CD4-positive, alpha-beta T cell treated with Interleukin-15 for 4 hours (primary cell): Measurements from ENCODE around the gene CGREF1.

Experiments
- DNase-seq: peaks from one replicate; pipeline ENCODE4 v3.0.0-alpha.2; 2020; ENCODE audit warnings: low spot score

CGREF1 gene

GRCh38 chr2:27118525-27119329 lies at the start of gene CGREF1:
Gene CGREF1, minus strand, starts transcription at chr2:27119128. Its CDS starts 14,762 bp downstream, at chr2:27104366.
- no peak for DNase-seq

- DNase-seq: no peak
Measured at GRCh38 chr2:27164960-27165763, 46.2 kb upstream of the CGREF1 start.

GRCh38 chr2:27162151-27163121 lies 43.5 kb upstream of the CGREF1 start:
- no peak for DNase-seq

GRCh38 chr2:27160191-27160590 lies 41.3 kb upstream of the CGREF1 start:
- no peak for DNase-seq

GRCh38 chr2:27159271-27159670 lies 40.3 kb upstream of the CGREF1 start:
- DNase-seq: no peak

- DNase-seq: no peak
Measured at GRCh38 chr2:27158468-27158867, 39.5 kb upstream of the CGREF1 start.

- DNase-seq: no peak
Measured at GRCh38 chr2:27155069-27155520, 36.2 kb upstream of the CGREF1 start.

GRCh38 chr2:27154488-27154887 lies 35.6 kb upstream of the CGREF1 start:
- no peak for DNase-seq

GRCh38 chr2:27152796-27153464 lies 34.0 kb upstream of the CGREF1 start:
- no peak for DNase-seq

GRCh38 chr2:27152102-27152795 lies 33.3 kb upstream of the CGREF1 start:
- DNase-seq: no peak

- DNase-seq: no peak
Measured at GRCh38 chr2:27150639-27151230, 31.8 kb upstream of the CGREF1 start.

GRCh38 chr2:27149570-27150405 lies 30.9 kb upstream of the CGREF1 start:
- no peak for DNase-seq

- no peak for DNase-seq
Measured at GRCh38 chr2:27148801-27149439, 30.0 kb upstream of the CGREF1 start, which contains the start of gene TCF23. Gene TCF23, plus strand, starts transcription at chr2:27149004. Its CDS starts 130 bp downstream, at chr2:27149134.

- no peak for DNase-seq
Measured at GRCh38 chr2:27147935-27148334, 29.0 kb upstream of the CGREF1 start.

- no peak for DNase-seq
Measured at GRCh38 chr2:27145682-27146081, 26.8 kb upstream of the CGREF1 start.

GRCh38 chr2:27143285-27143684 lies 24.4 kb upstream of the CGREF1 start:
- no peak for DNase-seq

- DNase-seq: no peak
Measured at GRCh38 chr2:27139310-27139709, 20.4 kb upstream of the CGREF1 start, which contains the start of gene PRR30. Gene PRR30, minus strand, starts transcription at chr2:27139410. Its CDS starts 1,081 bp downstream, at chr2:27138329.

GRCh38 chr2:27138111-27138510 lies 19.2 kb upstream of the CGREF1 start:
- DNase-seq: no peak
